HepG2 (cell line): ENCODE data around the gene UBP1. TPM values are rescaled to one million over a fixed set of nuclear protein-coding genes. Genes with fewer than 3 reads are reported as not detected.

ENCODE experiments used
- ATAC-seq: fragments of 200-7000 bp; cut with Tn5 transposase; 3 replicates; pipeline ENCODE4 v1.9.1; 2020; ENCODE audit warnings: mild to moderate bottlenecking, moderate library complexity
- BruUV-seq: library from RNA; stranded (reverse); fragments of 400-500 nt; replicated peaks from 2 replicates; lab custom pipeline; 2021; lab: Mats Ljungman, UMichigan
- CTCF ChIA-PET: fragments of 300-600 bp; formaldehyde crosslinking; extraction: SDS; loops from one replicate; lab custom pipeline; 2021; ENCODE audit warnings: low total read pairs, inconsistent platforms, low intra/inter-chr PET ratio; lab: Yijun Ruan, JAX
- POLR2A ChIA-PET: fragments of 350-600 bp; sonication (Branson Sonifier 250); formaldehyde crosslinking; loops from one replicate; lab custom pipeline; 2020; ENCODE audit warnings: antibody characterized with exemption, inconsistent platforms; lab: Yijun Ruan, JAX
- DNase-seq: peaks from one replicate; pipeline ENCODE4 v3.0.0-alpha.2; 2015; ENCODE audit warnings: low spot score
- FAIRE-seq: peaks from 3 replicates; lab custom pipeline; 2011; peaks lifted over from hg19 to GRCh38; lab: Jason Lieb, UNC
- H2AFZ ChIP-seq: one replicate; pipeline ENCODE4 v1.6.1; 2011; ENCODE audit warnings: low read length, inconsistent platforms
- H3K27ac ChIP-seq: fragments of 300-600 bp; 3 replicates; pipeline ENCODE4 v1.8.0; 2011; ENCODE audit warnings: mixed run types, mild to moderate bottlenecking, mixed read lengths, low read length, inconsistent platforms; ENCODE audit not compliant: insufficient read depth; ENCODE audit errors: extremely low read length
- H3K27me3 ChIP-seq, 2 experiments: fragments of 200-600 bp in 1 of 2; 2 replicates in 1 of 2; 3 replicates in 1 of 2; pipeline versions ENCODE4 v1.6.0 to v1.8.0; 2011; ENCODE audit warnings: low read length in 2 of 2, mild to moderate bottlenecking in 2 of 2, moderate library complexity in 2 of 2, inconsistent platforms in 1 of 2; ENCODE audit not compliant: insufficient read depth in 2 of 2, control insufficient read depth in 1 of 2
- H3K36me3 ChIP-seq, 2 experiments: fragments of 200-600 bp in 1 of 2; replicated peaks in 1 of 2; 2 replicates in 1 of 2; 3 replicates in 1 of 2; pipeline versions ENCODE4 v1.5.1 to v1.8.0; 2011; ENCODE audit warnings: low read length in 2 of 2, inconsistent platforms in 1 of 2; ENCODE audit not compliant: insufficient read depth in 2 of 2, control insufficient read depth in 1 of 2
- H3K4me1 ChIP-seq: 2 replicates; pipeline ENCODE4 v1.5.1; 2012; ENCODE audit warnings: low read length, inconsistent platforms; ENCODE audit not compliant: insufficient read depth
- H3K4me2 ChIP-seq: 2 replicates; pipeline ENCODE4 v1.6.0; 2011; ENCODE audit warnings: low read depth, low read length, inconsistent platforms
- H3K4me3 ChIP-seq, 3 experiments: fragments of 200-600 bp in 1 of 3; sonication (generic), shearing (Covaris generic) in 1 of 3; replicated peaks in 1 of 3; 2 replicates each; pipeline ENCODE4 v1.5.1; 2011 to 2016; ENCODE audit warnings: low read length in 3 of 3, inconsistent platforms in 2 of 3, low read depth in 2 of 3, mild to moderate bottlenecking in 2 of 3, control low read depth in 1 of 3, mixed read lengths in 1 of 3; ENCODE audit not compliant: insufficient read depth in 1 of 3
- H3K79me2 ChIP-seq: one replicate; pipeline ENCODE4 v1.6.1; 2011; ENCODE audit warnings: low read length, inconsistent platforms; ENCODE audit not compliant: insufficient read depth
- H3K9ac ChIP-seq: 2 replicates; pipeline ENCODE4 v1.6.0; 2011; ENCODE audit warnings: mild to moderate bottlenecking, low read depth, low read length, inconsistent platforms; ENCODE audit not compliant: insufficient read depth
- H3K9me3 ChIP-seq: 2 replicates; pipeline ENCODE4 v1.5.1; 2012; ENCODE audit warnings: mild to moderate bottlenecking, low read length
- H4K20me1 ChIP-seq: 2 replicates; pipeline ENCODE4 v1.6.0; 2011; ENCODE audit warnings: inconsistent platforms, mild to moderate bottlenecking, low read length, moderate library complexity; ENCODE audit not compliant: insufficient read depth
- FOXC1 ChIP-seq: sonication (generic); formaldehyde crosslinking; IDR thresholded peaks from 2 replicates; pipeline ENCODE4 v1.8.0; 2022; ENCODE audit warnings: mild to moderate bottlenecking, missing genetic modification reagents, borderline replicate concordance
- FUBP1 ChIP-seq: sonication (generic); formaldehyde crosslinking; IDR thresholded peaks from 2 replicates; pipeline ENCODE4 v1.5.1; 2020; ENCODE audit warnings: missing genetic modification reagents, mild to moderate bottlenecking, borderline replicate concordance
- HES4 ChIP-seq: sonication (generic); formaldehyde crosslinking; IDR thresholded peaks from 2 replicates; pipeline ENCODE4 v1.9.0; 2021; ENCODE audit warnings: mild to moderate bottlenecking, missing genetic modification reagents, borderline replicate concordance
- HNF4A ChIP-seq: sonication (generic); formaldehyde crosslinking; IDR thresholded peaks from 2 replicates; pipeline ENCODE4 v1.4.0; 2020; ENCODE audit warnings: missing genetic modification reagents
- IKZF1 ChIP-seq: fragments of 450-650 bp; IDR thresholded peaks from 2 replicates; pipeline ENCODE4 v1.7.1; 2016
- MAFG ChIP-seq: sonication (generic); formaldehyde crosslinking; IDR thresholded peaks from 2 replicates; pipeline ENCODE4 v1.5.1; 2020; ENCODE audit warnings: mild to moderate bottlenecking, missing genetic modification reagents
- MAX ChIP-seq: IDR thresholded peaks from 2 replicates; pipeline ENCODE4 v1.6.1; 2012; ENCODE audit warnings: inconsistent platforms
- MBNL3 ChIP-seq: fragments of 250-450 bp; sonication (Bioruptor Pico); conservative IDR thresholded peaks from 2 replicates; pipeline ENCODE4 v1.8.0; 2022; ENCODE audit warnings: mild to moderate bottlenecking, inconsistent platforms
- ONECUT2 ChIP-seq: sonication (generic); formaldehyde crosslinking; IDR thresholded peaks from 2 replicates; pipeline ENCODE4 v1.4.0; 2020; ENCODE audit warnings: missing genetic modification reagents
- POLR2AphosphoS2 ChIP-seq: IDR thresholded peaks from 2 replicates; pipeline ENCODE4 v1.6.1; 2011; ENCODE audit warnings: low read depth, low read length, improper control_type of control experiment
- PRMT3 ChIP-seq: sonication (generic); formaldehyde crosslinking; IDR thresholded peaks from 2 replicates; pipeline ENCODE4 v1.8.1; 2022; ENCODE audit warnings: low read depth, mild to moderate bottlenecking, moderate library complexity, missing genetic modification reagents, borderline replicate concordance
- SALL1 ChIP-seq: sonication (generic); formaldehyde crosslinking; IDR thresholded peaks from 2 replicates; pipeline ENCODE4 v1.8.0; 2022; ENCODE audit warnings: mild to moderate bottlenecking, missing genetic modification reagents
- SUZ12 ChIP-seq: fragments of 150-350 bp; IDR thresholded peaks from 2 replicates; pipeline ENCODE4 v1.6.1; 2014; ENCODE audit warnings: low read depth, low read length
- ZBTB1 ChIP-seq: sonication (generic); formaldehyde crosslinking; IDR thresholded peaks from 2 replicates; pipeline ENCODE4 v1.4.0; 2020; ENCODE audit warnings: missing genetic modification reagents, borderline replicate concordance
- ZBTB7B ChIP-seq: sonication (generic); formaldehyde crosslinking; IDR thresholded peaks from 2 replicates; pipeline ENCODE4 v1.4.0; 2020; ENCODE audit warnings: missing genetic modification reagents
- ZIK1 ChIP-seq: sonication (generic); formaldehyde crosslinking; IDR thresholded peaks from 2 replicates; pipeline ENCODE4 v1.5.0; 2020; ENCODE audit warnings: mild to moderate bottlenecking, low read depth, missing genetic modification reagents, borderline replicate concordance
- ZMYM4 ChIP-seq: sonication (generic); formaldehyde crosslinking; IDR thresholded peaks from 2 replicates; pipeline ENCODE4 v1.8.1; 2023; ENCODE audit warnings: mild to moderate bottlenecking, missing genetic modification reagents
- ZNF224 ChIP-seq: sonication (generic); formaldehyde crosslinking; IDR thresholded peaks from 2 replicates; pipeline ENCODE4 v1.5.0; 2020; ENCODE audit warnings: mild to moderate bottlenecking, missing genetic modification reagents
- ZNF281 ChIP-seq: sonication (generic); formaldehyde crosslinking; IDR thresholded peaks from 2 replicates; pipeline ENCODE4 v1.4.0; 2020; ENCODE audit warnings: missing genetic modification reagents, borderline replicate concordance
- ZNF3 ChIP-seq: IDR thresholded peaks from 2 replicates; pipeline ENCODE4 v1.7.0; 2017; ENCODE audit warnings: inconsistent platforms
- ZNF83 ChIP-seq: sonication (generic); formaldehyde crosslinking; IDR thresholded peaks from 2 replicates; pipeline ENCODE4 v1.4.0; 2020; ENCODE audit warnings: missing genetic modification reagents, mild to moderate bottlenecking, borderline replicate concordance
- ZNF841 ChIP-seq: sonication (generic); formaldehyde crosslinking; IDR thresholded peaks from 2 replicates; pipeline ENCODE4 v1.8.1; 2023; ENCODE audit warnings: missing genetic modification reagents, borderline replicate concordance
- WGBS: methylation state at CpG from one replicate; pipeline ENCODE4 v1.1.6; 2017; ENCODE audit warnings: low lambda C conversion rate; 5-methylcytosine and 5-hydroxymethylcytosine counted together
- in situ Hi-C: cut with HindIII; loops from 2 replicates; pipeline ENCODE4 v1.10.0; 2017; ENCODE audit warnings: low pct_unique_long_range_greater_than_20kb; ENCODE audit not compliant: extremely low pct_ligation_motif_present
- intact Hi-C: fragments of 100-400 bp; cut with micrococcal nuclease; formaldehyde crosslinking; loops from one replicate; pipeline ENCODE4 v1.10.0; 2022; ENCODE audit not compliant: unreplicated experiment
- polyA plus RNA-seq, 8 experiments: library from polyadenylated mRNA; depleted of rRNA in 3 of 8; stranded (reverse) in 7 of 8; unstranded in 1 of 8; fragments of >200 nt; fragmentation: Illumina TruSeq in 4 of 8; extraction: Trizol in 4 of 8; gene quantifications; 2 replicates each; pipeline versions ENCODE4 v1.2.1 to v1.2.3, GENCODE V29; 2011 to 2016; ENCODE audit warnings: low read depth in 4 of 8, missing spikeins in 1 of 8, mixed read lengths in 1 of 8; ENCODE audit not compliant: insufficient read depth in 1 of 8
- total RNA-seq, 5 experiments: library from RNA; depleted of rRNA; stranded (reverse); fragments of >200 nt; fragmentation: Illumina TruSeq; extraction: Trizol; gene quantifications; 2 replicates each; pipeline ENCODE4 v1.2.3, GENCODE V29; 2016; ENCODE audit warnings: low read depth in 1 of 5

Gene UBP1
- total and polyA plus RNA-seq, 2 of the 13 experiments (the other 11 are each of a cell fraction or from before 2014, with no cell fraction given): 48.3 to 79.9 TPM

- TF ChIP-seq IKZF1: no peak
- no peak for TF ChIP-seq ZNF841 (CRISPR knock-in tag)
- TF ChIP-seq ZNF83: no peak
- TF ChIP-seq SUZ12: no peak
These were observed 62.3 kb downstream of the UBP1 start (continued) for GRCh38 chr3:33377931-33378330.

GRCh38 chr3:33377489-33377888 is 62.7 kb downstream of the UBP1 start:
- CTCF ChIA-PET: no interaction called here
- Histone ChIP-seq H3K9ac (no peak overlapping the region), H3K79me2 (no peaks in the 10 kb centered on the region), H3K4me1 (peaks cover 10% of the 10 kb centered on the region), H4K20me1 (no peaks in the 10 kb centered on the region), H2AFZ (no peak overlapping the region), H3K9me3 (no peaks in the 10 kb centered on the region), H3K27ac (no peak overlapping the region), H3K4me2 (no peak overlapping the region), H3K4me3 (no peak overlapping the region), H3K27me3 (no peaks in the 10 kb centered on the region), H3K36me3 (peaks cover 0 to 7% of the 10 kb centered on the region in 2 experiments; a peak in 3 of 5 replicates)
- in situ Hi-C loops (no loop called here), intact Hi-C loops (no loop called here)
- no peak for FAIRE-seq
- 97% methylated on average over 3 of the region's 3 CpGs for WGBS
- no peak for DNase-seq
- peak; percentile 76 for ATAC-seq
- BruUV-seq: no TSS peak
- POLR2A ChIA-PET: no interaction called here
- TF ChIP-seq HES4 (no peak), FUBP1 (CRISPR knock-in tag) (no peak), ZIK1 (CRISPR knock-in tag) (no peak), ONECUT2 (CRISPR knock-in tag) (no peak), ZBTB7B (CRISPR knock-in tag) (no peak), MBNL3 (CRISPR knock-in tag) (no peak), MAX (no peak), MAFG (CRISPR knock-in tag) (no peak), FOXC1 (no peak), ZNF3 (CRISPR knock-in tag) (no peak), SALL1 (CRISPR knock-in tag) (0 out of 2 replicates have a peak, but pooled peaks have one; percentile 13), ZNF224 (CRISPR knock-in tag) (no peak), ZBTB1 (CRISPR knock-in tag) (no peak), PRMT3 (CRISPR knock-in tag) (no peak), ZNF281 (CRISPR knock-in tag) (0 out of 2 replicates have a peak, but pooled peaks have one; percentile 13), ZMYM4 (CRISPR knock-in tag) (peak; percentile 51; the same call in 1 of the 2 replicates), POLR2AphosphoS2 (no peak), HNF4A (CRISPR knock-in tag) (peak; percentile 30; the same call in 1 of the 2 replicates)
